Measurements from ENCODE around the gene KIF27.
"Not testable (repeated sequence)": the region's sequence is repeated elsewhere in the genome, so short reads cannot be mapped to it uniquely, and the experiment has no call there.

KIF27 gene, protein sequence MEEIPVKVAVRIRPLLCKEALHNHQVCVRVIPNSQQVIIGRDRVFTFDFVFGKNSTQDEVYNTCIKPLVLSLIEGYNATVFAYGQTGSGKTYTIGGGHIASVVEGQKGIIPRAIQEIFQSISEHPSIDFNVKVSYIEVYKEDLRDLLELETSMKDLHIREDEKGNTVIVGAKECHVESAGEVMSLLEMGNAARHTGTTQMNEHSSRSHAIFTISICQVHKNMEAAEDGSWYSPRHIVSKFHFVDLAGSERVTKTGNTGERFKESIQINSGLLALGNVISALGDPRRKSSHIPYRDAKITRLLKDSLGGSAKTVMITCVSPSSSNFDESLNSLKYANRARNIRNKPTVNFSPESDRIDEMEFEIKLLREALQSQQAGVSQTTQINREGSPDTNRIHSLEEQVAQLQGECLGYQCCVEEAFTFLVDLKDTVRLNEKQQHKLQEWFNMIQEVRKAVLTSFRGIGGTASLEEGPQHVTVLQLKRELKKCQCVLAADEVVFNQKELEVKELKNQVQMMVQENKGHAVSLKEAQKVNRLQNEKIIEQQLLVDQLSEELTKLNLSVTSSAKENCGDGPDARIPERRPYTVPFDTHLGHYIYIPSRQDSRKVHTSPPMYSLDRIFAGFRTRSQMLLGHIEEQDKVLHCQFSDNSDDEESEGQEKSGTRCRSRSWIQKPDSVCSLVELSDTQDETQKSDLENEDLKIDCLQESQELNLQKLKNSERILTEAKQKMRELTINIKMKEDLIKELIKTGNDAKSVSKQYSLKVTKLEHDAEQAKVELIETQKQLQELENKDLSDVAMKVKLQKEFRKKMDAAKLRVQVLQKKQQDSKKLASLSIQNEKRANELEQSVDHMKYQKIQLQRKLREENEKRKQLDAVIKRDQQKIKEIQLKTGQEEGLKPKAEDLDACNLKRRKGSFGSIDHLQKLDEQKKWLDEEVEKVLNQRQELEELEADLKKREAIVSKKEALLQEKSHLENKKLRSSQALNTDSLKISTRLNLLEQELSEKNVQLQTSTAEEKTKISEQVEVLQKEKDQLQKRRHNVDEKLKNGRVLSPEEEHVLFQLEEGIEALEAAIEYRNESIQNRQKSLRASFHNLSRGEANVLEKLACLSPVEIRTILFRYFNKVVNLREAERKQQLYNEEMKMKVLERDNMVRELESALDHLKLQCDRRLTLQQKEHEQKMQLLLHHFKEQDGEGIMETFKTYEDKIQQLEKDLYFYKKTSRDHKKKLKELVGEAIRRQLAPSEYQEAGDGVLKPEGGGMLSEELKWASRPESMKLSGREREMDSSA (N-terminal part only)
- total RNA-seq = 0.99 to 8.1 (median 3.3) reads per million in 17 experiments

DNA sequence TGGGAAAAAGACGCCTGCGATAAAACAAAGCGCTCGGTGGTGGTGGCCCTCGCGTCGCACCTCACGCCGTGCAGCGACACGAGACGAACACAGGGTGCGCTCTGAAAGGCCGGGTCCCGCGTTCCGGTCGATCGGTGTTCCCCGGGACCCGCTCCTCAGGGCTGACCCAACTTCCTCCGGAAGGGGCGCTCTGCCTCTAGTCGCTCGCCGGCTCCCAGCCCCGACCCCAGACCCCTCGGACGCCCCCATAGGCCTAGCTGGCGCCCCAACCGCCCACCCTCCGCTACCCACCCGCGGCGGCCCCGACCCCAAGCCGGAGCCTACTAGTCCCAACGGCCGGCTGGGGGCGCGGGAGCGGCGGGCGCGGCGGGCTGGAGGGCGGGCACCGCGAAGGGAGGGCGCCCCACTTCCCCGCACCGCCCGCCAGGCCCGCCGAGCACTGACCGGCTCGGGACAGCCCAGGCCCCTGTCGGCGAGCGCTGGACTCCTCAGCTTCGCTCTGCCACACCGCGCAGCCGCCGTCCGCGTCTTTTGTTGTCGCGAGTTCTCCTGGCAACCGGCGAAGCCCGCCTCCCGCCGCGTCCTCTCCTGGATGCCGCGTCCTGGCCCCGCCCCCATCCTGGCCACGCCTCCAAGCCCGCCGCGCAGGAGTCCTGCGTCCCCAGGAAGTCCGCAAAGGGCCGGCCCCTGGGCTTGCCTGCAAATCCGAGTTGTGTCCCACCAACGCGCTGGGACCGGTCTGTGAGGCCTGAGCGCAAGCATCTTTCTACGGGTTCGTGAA lies at the start of gene KIF27:
Gene KIF27 (minus strand): TSS at position 506 of the 781 bp plus-strand sequence. CDS start 5,841 bp downstream, outside the sequence.
- DNase-seq = peak; percentile 99 to 100 (median 99)

DNA sequence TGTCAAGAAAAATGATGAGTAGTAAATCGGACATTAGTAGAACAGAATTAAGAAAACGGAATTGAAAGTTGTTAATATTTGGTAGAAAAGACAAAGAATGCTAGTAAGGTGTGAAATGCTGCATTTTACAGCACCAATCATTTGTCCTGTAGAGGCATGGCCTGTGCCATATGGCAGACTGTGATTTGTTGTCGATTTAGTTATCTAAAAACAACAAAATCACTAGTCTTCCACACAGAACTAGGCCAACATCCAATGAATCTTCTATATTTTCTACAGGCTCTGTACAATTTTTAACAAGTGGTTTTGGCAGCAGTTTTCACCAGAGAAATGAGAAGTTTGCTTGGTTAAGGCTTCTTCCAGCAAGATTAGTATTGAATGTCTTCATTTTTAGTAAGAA lies 48.4 kb upstream of the KIF27 start:
- DNase-seq = no peak

DNA sequence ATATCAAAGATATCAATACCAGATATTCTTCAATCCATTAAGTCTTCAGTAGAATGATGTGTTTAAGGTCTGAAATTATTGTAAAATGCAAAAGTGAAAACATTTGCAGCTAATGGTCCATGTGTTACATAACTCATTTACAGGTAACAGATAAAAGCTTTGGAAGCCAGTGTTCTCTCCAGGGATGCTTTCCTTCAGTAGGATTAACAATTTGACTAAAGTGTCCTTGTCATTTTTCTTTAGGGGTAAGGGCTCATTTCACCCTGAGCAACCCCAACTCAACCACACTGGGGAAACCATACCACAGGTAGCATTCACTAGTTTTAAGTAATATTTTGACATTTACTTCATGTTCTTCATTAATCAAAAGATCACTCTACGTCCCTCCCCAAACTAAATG lies 45.8 kb upstream of the KIF27 start:
- DNase-seq = no peak

DNA sequence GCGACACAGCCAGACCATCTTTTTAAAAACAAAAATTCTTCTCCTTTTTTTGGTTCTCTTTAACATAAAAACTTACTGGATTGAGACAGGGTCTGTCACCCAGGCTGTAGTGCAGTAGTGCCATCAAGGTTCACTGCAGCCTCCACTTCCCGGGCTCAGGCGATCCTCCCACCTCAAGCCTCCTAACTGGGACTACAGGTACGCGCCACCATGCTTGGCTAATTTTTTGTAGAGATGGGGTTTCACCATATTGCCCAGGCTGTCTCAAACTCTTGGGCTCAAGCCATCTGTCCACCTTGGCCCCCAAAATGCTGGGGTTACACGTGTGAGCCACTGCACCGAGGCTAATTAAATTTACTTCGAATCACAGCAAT lies 45.0 kb upstream of the KIF27 start:
- DNase-seq = no peak

DNA sequence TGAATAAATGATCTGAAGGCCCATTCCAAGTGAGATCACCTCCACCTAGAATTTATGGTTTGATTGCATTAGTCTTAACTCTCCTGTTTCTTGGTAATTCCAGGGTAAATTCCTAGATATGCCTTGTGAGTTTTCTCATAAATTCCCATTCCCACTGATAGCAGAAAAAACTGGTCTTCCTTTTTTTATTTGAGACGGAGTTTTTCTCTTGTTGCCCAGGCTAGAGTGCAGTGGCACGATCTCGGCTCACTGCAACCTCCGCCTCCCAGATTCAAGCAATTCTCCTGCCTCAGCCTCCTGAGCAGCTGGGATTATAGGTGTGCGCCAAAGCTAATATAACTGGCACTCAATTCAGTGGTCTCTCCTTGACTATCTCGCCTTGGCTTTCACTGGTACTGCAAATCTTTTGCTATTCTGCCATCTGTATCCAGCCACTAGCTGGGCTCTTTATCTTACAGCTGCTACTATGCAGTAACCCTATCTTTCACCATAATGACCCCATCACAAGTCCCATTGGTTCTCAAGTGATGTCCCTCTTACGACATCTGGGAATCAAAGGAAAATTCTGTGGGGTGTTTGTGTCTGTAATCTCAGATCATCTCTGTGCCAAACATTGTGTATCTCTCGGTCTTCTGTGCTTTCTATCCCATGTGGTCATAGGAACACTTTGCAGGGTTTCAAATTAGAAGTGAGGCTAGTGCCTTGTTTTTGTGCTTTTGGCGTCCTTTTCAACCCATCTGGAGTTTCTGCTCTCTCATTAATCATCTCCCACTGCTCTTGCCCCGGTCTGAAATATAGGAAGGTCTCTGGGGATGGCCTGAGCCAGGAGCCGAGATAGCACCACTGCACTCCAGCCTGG lies 44.3 kb upstream of the KIF27 start:
- DNase-seq = no peak

DNA sequence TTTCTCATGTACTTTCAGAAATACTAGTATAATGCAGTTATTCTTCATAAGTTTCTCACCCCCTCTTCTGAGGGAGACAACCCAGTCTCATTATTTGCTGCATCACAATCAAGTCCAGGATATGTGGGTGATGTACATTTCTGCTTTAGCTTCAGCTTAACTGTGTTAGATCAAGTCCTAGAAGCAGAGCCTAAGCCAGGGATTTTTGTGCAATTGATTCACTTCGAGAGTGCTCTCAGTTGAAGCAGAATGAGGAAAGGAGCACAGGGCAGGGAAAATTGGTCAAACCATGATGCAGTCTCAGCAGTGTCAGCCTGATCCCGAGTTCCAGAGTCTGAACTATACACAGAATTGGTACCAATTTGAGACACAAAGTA lies 43.7 kb upstream of the KIF27 start:
- no peak for DNase-seq

DNA sequence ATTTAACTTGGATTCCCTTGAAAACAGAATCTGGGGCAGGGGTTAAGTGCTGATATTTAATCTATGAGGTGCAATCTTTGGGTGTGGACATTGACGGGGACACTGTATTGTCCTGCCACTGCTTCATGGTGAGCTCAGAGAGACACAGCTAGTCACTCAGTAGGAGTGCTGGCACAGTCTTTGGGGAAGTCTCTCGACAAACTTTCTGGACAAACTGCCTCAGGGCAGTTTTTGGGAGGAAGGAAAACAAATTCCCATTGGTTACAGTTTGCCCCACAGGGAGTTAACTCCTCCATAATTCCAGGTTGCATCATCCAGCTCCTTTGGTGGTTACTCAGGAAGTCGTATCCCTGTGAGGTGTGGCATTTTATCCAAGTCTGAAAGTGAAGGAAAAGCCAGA lies 40.9 kb upstream of the KIF27 start:
- no peak for DNase-seq

DNA sequence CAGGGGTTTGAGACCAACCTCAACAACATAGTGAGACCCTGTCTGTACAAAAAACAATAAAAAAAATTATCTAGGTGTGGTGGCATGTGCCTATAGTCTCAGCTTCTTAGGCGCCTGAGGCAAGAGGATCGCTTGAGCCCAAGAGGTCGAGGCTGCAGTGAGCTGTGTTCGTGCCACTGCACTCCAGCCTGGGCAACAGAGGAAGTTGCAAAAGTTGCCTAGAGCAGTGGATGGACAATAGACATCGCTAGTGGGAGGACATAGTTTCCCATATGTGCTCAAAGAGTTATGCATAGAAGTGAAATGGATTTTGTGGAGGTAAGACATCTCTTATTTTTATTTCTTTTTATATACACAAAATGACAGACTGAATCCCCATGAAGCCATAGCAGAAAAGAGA lies 39.8 kb upstream of the KIF27 start:
- peak in 3 of 4 experiments; percentile 46 to 62 (median 48) for DNase-seq

DNA sequence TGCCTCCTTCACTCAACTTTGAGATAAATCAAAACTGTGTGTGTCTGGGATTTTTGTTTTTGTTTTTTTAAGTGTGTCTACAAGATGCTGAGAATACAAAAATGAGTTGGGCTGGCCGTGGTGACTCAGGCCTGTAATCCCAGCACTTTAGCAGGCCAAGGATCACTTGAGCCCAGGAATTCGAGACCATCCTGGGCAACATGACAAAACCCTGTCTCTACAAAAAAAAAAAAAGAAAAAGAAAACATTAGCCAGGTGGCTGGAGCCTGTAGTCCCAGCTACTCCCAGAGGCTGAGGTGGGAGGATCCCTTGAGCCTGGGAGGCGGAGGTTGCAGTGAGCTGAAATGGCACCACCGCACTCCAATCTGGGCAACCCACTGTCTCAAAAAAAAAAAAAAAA lies 37.8 kb upstream of the KIF27 start:
- DNase-seq = no peak

DNA sequence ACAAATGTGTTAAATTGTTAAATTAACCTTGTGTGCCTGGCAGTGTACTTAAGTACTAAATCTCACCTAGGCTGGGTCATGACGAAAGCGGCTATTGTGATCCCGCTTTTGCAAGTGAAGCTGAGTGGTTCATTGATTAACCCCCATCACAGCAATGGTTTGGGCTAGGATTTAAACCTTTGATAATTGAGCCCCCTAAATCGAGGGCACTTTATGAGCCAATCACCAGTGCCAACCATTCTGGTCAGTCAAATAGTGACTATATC lies 35.9 kb upstream of the KIF27 start:
- no peak for DNase-seq

DNA sequence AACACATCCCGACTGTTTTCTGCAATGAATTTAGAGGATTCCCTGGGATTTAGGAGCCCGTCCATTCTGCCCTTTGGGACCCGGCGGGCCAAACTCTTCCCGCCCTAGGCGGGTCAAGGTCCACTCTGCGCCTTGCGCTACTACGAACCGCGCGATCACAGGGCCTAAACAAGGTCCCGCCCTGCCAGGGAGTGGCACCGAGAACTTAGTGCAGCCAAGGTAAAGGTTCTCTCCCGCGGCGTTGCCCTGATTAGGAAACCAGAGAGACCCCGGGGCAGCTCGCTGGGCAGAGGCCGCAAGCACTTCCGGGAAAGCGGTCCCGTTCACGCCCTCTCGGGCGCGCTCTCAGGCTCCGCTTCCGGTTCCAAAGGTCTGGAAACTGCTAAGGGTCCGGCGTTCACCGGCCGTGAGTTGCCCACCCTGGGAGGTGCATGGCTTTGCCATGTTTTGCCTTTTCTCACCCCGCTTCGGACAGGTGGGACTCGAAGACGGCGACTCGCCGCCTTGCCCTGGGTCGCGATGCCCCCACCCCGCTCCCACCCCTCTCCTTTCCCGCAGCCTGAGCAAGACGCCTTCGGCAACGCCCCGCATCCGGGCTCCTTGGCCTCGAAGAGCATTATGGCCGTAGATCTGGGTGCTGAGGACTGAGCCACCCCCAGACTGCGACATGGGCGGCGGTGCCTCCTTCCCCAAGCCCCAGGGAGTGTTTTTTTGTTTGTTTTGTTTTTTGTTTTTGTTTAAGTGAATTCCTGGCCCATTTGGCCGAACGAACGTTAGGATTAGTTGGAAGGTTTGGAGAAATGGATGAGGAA lies 35.4 kb upstream of the KIF27 start:
- DNase-seq = peak; percentile 79 to 89 (median 84)

DNA sequence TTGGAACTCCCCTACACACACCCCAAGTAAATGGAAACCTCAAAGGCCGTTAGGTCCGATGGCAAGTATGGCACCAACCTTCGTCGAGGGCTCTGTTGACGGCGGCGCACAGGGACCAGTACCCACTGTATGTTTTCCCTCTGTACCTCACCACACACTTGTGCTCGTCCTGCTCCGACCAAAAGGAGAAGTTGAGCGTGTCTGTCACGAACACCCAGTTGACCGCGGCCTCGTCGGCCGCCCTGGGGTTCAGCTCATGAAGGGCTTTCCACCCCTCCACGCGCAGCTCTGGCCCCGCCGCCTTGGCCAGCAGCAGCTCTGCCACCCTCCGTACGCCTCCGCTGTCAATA lies 34.8 kb upstream of the KIF27 start:
- DNase-seq = peak; percentile 82 to 88 (median 86)

DNA sequence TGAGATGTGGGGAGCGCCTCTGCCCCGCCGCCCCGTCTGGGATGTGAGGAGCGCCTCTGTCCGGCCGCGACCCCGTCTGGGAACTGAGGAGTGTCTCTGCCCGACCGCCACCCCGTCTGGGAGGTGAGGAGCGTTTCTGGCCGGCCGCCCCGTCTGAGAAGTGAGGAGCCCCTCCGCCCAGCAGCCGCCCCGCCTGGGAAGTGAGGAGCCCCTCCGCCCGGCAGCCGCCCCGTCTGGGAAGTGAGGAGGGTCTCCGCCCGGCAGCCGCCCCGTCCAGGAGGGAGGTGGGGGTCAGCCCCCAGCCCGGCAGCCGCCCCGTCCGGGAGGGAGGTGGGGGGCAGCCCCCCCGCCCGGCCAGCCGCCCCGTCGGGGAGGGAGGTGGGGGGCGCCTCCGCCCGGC lies 26.9 kb upstream of the KIF27 start:
- not testable (repeated sequence) for DNase-seq

DNA sequence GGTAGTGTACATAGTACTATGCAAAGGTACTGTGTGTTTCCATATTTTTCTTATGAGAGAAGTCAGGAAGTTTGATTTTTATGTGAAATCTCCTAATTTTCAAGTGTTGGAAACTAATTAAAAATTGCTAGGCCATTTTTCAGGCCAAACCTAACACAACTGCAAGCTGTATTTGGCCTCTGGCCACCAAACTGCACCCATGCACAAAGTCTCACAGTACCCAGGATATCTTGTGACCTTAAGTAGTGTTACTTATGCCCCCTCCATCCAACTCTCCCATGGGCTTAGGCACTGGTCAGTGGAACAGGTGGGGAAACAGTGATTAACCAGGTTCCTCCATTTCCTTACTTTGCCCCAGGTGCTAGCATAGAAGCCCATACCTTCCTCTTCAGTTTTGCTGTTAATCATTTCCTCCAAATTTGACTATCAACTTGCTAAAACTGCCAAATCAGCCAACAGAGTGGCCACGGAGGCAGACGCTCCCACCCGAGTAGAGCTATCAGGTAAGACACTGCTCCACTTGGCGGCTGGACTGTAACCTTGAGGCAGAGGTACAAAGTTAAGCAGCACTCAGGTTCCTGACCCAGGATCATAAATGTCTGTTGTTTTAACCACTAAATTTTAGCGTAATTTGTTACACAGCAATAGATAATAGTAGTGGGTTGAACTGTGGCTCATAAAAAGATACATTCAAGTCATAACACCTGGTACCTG lies 19.5 kb upstream of the KIF27 start:
- no peak for DNase-seq

DNA sequence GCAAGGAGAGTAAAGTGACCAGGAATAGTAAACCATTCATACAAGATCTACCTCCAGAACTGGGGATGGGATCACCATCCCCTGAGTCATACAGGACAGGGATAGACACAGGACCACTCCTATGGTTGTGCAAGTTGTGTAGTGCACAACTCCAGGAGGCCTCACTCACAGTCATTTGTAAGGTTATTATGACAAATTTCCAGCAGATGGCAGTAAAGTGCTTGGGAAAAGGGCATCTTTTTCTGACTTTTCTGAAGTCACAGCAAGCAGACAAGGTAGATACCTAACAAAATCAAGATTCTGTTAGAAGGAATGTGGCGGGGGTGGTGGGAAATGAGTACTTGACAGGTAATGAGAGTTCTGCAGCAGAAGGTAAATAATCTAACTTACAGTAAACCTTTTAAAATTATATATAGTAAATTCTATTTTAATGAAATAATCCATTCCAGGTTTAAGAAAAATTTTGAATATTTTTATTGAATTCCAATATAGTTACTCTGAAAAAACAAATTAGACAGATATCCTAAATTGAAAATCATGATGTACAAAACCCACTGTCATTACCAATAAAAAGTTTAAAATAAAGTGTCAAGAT lies 16.7 kb upstream of the KIF27 start:
- peak; percentile 67 to 88 (median 79) for DNase-seq

DNA sequence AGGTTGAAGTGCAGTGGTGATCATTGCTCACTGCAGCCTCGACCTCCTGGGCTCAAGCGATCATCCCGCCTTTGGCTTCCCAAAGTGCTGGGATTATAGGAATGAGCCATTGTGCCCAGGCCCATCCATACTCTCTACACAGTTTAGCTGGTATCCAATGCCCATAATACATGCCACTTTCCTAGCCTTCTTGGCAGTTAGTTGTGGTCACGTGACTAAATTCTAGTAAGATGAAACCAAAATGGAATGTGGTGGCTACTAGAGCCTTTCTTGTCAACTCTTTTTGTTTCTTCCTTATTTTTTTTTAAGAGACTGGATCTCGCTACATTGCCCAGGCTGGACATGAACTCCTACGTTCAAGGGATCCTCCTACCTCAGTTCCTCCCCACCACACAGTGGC lies 15.3 kb upstream of the KIF27 start:
- no peak for DNase-seq

DNA sequence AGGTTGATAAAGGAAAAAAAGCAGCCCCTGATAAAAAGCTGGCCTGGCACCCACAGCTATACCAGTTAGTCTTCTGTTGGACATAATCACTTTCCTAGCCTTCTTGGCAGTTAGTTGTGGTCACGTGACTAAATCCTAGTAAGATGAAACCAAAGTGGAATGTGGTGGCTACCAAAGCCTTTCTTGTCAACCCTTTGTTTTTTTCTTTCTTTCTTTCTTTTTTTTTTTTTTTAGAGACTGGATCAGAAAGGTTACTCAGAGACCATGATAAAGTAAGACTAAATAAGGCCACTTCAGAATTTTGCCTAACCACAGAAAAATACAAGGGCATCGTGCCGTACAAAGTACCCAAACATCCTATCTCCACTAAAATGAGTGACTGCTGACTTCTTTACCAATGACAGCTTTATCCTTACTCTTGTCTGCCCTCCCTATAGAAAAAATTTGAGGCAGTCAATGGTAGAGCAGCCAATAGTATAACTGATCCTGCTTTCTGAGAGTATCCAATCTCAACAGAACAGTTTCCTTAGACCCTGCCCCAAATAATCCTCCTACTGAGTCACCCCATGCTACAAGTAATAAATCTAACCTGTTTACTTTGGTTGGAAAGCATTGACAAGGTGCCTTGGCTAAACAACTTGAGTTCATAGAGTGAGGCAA lies 14.2 kb upstream of the KIF27 start:
- no peak for DNase-seq

DNA sequence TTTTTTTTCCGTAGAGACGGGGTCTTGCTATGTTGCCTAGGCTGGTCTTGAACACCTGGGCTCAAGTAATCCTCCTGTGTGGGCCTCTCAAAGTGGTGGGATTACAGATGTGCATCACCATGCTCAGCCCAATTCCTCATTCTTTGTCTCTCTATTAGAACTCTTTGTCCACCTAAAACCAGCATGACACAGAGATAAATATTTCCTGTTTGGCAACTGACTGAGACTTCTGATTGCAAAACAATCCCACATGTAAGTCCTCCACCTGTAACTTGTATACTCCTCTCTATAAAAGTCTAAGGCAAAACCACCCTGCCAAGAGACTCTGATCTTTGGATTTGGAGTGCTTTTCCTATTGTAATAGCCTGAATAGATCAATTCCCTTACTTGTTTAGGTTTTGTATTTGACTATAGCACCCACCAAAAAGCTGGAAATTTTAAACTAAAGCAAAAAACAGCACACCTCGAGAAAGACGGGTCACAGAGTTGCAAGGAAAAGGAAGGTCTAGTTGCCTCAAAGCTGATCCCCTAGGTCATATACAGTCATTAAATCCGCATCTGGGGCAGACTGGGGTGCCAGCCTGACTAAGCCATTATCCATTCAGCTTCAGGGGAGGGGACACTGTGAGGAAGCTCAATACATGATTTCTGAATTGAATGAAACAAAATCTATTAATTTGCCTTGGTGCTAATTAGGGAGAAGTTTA lies 13.5 kb upstream of the KIF27 start:
- no peak for DNase-seq

All from suppressor macrophage (primary cell).